GM18517 (cell line): ENCODE data around the gene FOXO6.

Experiments used
- ATAC-seq: cut with Tn5 transposase; IDR thresholded peaks from one replicate; pipeline ENCODE4 v1.9.1; 2021; ENCODE audit warnings: mild to moderate bottlenecking, moderate library complexity; ENCODE audit not compliant: unreplicated experiment

FOXO6 gene

GRCh38 chr1:41397020-41397419 is 35.8 kb downstream of the FOXO6 start:
- no peak for ATAC-seq

- no peak for ATAC-seq
Measured at GRCh38 chr1:41397753-41398330, 36.6 kb downstream of the FOXO6 start.

DNA sequence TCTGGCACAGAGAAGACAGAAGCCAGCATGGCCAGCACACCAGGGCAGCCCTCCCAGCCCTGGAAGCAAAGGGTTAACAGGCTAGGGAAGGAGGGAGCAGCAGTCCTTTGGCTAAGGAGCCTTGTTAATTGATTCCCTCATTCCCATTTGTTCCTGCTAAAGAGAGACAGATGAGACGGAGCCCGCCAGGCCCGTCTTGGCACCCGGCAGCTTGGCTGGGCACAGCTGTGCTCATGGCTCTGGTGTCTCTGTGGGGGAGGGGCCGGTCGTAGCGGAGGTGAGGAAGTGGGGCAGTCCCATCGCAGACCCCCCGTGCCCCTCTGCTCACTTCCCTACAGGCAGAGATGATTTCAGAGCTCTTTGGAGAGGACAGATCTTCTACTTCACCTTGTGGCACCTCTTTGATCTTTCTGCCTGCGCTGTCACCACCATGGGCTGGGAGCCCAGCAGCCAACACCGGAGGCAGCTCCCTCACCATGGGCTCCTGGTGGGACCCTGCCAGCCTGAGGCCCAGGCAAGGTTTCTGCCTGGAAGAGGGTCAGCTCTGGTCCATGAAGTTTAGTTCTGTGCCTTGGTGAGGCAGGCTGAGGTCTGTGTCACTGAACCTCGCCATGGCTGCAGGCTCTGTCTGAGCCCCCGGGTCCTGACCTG is 38.0 kb downstream of the FOXO6 start:
- no peak for ATAC-seq

DNA sequence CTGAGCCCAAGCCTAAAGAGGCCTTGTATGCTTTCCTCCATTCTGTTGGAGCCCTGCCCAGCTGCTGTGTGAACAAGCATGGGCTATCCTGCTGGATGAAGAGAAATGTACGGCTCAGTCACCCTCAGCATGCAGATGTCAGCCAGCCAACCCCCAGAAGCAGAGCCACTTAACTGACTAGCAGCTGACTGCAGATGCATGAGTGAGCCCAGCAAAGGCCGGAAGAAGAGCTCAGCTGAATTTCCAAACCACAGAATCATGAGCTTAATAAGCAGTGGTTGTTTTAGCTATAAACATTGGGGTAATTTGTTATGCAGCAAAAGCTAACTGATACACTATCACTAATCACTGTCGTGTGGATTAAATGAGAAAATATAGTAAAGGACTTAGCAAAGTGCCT is 39.0 kb downstream of the FOXO6 start:
- no peak for ATAC-seq

GRCh38 chr1:41401899-41402298 is 40.7 kb downstream of the FOXO6 start:
- ATAC-seq: no peak

- no peak for ATAC-seq
Measured at GRCh38 chr1:41404308-41404761, 43.1 kb downstream of the FOXO6 start.

DNA sequence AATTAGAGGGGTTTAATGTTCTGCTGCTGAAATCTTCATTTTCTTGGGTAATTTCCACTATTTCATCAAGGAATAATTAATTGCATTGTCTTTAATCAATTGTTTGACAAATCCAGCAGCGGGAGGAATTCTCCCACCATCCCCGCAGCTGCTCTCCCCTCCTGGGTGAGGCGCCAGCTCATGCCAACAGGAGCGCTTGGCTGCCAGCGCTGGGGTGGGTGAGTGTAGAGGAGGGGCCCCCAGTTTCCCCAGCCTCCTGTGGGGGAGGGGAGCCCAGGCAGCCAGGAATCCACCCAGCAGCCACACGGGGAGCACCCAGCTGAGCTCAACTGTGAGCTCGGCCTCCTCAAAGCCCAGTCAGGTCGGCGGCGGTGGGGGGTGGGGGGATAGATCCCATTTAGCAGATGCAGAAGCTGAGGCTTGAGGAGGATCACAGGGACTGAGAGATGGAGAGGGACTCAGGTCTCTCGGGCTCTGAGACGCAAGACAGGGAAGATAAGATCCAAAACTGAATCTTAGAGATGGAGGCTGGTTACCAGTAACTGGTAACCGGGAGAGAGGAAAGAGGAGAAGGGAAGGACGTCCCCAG is 46.5 kb downstream of the FOXO6 start:
- no peak for ATAC-seq

DNA sequence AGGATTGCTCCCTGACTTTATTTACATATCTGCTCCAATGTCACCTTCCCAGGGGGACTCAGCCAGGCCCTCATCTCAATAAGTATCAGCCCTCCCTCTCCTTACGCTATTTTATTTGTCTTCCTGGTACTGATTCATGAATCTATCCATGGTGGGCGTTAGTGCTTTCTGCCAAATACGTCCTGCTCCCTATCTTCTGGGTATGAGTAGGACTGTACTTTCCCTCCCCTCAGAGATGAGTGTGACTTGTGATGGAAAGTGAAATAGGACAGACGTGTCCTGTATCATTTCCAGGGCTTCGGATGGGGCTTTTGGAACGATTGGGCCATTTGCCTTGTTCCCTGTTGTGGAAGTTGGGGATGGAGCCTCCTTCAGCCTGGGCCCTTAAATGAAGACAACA is 47.5 kb downstream of the FOXO6 start:
- ATAC-seq: no peak

DNA sequence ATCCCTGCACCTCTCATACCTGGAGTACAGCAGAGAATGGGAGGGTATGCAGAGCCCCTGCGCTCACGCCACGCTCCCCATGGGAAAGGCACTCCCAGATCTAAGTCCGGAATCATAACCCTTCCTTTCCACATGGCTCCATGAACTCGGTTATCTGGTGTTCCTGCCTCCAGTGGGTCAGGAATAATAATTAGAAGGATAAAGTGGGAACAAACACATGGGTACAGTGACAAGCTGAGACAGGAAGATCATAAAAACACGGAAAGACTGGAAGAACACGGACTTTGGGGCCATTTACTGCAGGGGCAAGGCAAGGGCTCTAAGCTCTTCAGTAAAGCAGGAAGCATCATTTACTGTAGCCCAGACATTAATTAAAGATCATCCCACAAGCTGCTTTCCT is 48.6 kb downstream of the FOXO6 start:
- ATAC-seq: no peak

DNA sequence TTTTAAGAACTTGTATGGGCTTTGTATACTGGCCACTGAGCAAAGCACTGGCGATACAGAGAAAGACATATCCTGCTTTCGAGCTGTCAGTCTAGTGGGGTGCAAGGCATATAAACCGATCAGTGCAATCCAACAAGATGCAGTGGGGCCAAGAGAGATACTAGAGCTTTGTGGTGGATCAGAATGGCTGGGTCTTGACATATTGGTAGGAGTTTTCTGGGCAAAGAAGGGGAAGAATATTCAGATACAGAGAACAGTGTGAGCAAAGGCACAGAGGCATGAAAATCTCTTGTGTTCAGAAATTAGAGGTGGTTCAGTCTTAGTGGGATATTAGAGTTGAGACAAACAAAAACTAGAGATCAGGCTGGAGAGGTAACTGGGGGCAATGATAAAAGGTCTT is 49.2 kb downstream of the FOXO6 start:
- ATAC-seq: no peak

GRCh38 chr1:41411229-41411628 is 50.0 kb downstream of the FOXO6 start:
- ATAC-seq: no peak

DNA sequence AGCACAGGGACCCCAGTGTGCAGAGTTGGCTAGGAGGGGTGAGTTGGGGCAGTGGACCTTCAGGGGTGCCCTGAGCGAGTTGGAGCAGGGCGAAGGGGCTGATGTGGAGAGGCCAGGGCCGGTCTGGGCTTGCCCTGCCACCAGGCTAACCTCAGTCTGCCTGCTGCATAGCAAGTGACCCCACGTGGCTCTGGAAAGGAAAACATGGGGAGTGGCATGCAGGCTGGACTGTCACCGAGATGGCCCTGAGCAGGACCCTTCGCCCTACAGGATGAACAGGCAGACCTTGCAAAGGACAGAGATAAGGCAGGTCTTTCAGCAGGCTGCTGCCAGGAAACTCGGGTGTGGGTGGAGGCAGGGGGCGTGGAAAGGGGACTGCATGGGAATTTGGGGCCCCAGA is 51.5 kb downstream of the FOXO6 start:
- no peak for ATAC-seq

DNA sequence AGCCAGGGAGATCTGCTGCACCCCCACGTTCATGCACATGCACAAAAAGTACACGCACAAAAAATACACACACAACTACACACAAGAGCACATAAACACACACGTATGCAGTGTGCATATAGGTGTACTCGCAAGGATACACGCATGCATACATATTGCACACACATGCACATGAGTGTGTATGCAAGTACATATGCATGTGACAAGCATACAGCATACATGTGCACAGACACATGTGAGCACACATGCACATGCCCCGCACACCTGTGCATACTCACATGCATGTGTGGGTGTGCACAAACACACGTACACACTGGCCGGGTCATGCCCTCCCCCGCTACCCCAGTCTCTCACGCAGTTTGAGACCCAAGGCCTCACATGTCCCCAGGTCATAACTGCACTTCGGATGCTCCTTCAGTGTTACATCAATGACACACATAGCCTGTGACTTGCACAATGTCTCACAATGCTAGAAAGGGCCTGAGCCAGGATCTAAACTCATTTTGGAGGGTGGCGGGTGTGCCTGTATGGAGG is 52.6 kb downstream of the FOXO6 start:
- ATAC-seq: no peak

GRCh38 chr1:41414296-41414695 is 53.1 kb downstream of the FOXO6 start:
- ATAC-seq: no peak

- ATAC-seq: no peak
Measured at GRCh38 chr1:41414716-41415306, 53.6 kb downstream of the FOXO6 start.

DNA sequence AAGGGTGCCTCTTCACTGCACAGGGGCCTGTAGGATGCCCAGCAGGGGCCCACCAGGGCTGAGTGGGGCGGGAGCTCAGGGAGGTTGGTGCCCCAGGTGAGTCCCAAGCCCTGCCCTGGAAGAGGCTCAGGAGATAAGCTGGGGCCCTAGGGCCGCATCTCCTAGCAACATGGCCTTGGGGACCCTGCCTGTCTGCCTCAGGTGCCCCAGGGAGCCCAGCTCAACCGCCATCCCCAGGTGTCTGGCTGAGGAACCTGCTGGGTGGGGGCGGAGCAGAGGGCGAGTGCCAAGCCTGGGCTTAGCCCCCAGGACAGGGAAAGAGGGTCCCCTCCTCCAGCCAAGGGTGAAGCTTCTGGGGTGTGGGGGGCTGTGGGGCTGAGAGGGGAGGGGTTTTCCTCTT is 54.8 kb downstream of the FOXO6 start:
- no peak for ATAC-seq

DNA sequence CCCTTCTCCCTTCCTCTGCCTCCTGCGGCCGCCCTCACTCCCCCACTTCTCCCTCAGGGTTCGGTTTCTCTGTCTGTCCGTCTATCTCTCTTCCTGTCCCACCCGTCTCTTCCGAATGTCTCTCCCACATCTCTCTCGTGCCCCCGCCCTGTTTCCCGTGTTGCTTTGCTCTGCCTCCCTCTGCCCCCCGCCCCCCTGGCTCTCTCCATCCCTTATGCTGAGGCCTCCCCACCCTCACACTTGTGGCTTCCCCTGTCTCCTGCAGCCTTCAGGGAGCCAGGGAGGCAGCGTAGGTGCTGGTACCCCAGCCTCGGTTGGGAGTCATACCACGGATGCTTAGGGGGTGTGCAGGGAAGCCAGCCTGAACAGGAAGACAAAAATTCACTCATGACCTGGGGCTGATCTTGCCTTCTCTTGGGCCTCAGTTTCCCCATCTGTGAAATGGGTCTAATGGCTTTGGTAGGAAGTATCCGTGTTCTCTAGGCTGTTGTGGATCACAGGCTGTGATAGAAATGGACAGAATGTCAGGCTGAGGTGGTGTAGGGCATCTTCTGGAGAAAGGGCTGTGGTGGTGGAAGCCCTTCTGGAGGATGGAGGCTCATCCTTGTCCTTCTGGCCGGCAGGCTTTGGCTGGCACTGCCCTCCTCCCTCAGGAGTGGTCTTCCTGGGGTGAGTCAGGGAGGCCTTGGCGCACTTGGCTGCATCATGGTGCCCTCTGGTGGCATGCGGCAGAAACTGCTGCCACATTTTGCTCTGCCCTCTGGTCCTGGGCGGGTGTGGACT is 55.5 kb downstream of the FOXO6 start:
- ATAC-seq: no peak

GRCh38 chr1:41417335-41417682 is 56.1 kb downstream of the FOXO6 start:
- no peak for ATAC-seq

DNA sequence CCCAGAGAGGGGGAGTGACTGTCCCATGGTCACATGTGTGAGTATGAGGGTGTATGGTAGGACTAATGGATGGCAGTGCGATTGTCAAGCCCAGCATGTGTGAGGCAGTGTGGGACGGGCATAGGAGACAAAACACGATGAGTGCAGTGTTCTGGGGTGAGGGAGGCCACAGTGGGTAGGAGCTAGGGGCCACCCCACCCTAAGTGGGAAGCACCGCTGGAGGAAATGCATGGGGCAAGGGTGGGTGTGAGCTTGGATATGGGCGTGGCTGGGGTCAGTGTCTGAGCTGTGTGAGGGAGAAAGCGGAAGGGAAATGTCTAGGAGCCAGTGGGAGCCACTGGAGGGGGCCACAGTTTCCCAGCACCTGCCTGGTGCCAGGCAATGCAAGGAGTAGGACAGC is 56.5 kb downstream of the FOXO6 start:
- no peak for ATAC-seq

DNA sequence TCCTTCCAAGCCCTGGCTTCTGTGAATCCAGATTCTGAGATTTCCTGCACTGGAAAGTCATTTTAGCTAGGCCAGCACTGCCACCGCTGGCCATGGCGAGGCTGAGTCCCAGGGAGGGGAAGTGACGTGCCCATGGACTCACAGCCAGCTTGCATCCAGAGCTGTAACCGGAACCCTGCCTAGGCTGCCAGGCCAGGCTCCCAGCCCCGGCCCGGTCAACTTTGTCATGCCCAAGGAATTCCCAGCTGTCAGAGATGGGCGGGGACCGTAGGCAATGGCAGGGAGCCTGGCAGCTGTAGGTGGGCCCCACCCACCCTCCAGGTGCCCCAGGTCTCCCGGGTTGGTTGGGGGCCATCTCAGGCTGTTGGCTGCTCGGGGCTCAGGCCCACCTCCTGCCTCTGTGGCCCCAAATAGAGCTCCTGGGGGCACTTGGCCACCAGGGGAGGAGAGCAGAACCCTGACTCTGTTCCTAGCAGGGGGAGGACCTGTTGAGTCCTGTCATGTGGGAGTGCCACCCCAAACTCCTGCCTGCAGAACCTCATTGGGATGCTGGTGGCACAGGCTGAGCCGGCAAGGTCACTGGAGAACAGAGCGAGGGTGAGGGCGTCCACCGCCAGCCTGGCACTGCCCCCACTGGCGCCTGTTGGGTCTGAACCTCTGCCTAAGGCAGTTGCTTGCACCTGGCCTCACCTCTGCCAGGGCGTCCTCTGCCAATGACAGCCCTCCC is 57.8 kb downstream of the FOXO6 start:
- ATAC-seq: no peak
